GM12878 (cell line): ENCODE data around the gene PPHLN1. TPM values are rescaled to one million over a fixed set of nuclear protein-coding genes. Genes with fewer than 3 reads are reported as not detected.

Experiments
- ATF3 ChIP-seq: IDR thresholded peaks from 2 replicates; pipeline ENCODE4 v1.6.1; 2011; ENCODE audit warnings: low read depth, mild to moderate bottlenecking, low read length, moderate library complexity, borderline replicate concordance; ENCODE audit errors: extremely low read depth
- ATF7 ChIP-seq: fragments of 450-650 bp; IDR thresholded peaks from 2 replicates; pipeline ENCODE4 v1.6.1; 2016; ENCODE audit warnings: low read depth, mild to moderate bottlenecking
- CBX5 ChIP-seq: sonication (generic); IDR thresholded peaks from 2 replicates; pipeline ENCODE4 v1.6.1; 2016; ENCODE audit warnings: low read depth, moderate library complexity, mild to moderate bottlenecking, inconsistent platforms
- CREB1 ChIP-seq: IDR thresholded peaks from 2 replicates; pipeline ENCODE4 v1.6.1; 2012; ENCODE audit warnings: low read depth, mild to moderate bottlenecking, inconsistent platforms
- CREM ChIP-seq: IDR thresholded peaks from 2 replicates; pipeline ENCODE4 v1.6.1; 2014; ENCODE audit warnings: antibody characterized with exemption, low read depth
- DPF2 ChIP-seq: fragments of 450-650 bp; IDR thresholded peaks from 2 replicates; pipeline ENCODE4 v1.6.1; 2017; ENCODE audit warnings: mild to moderate bottlenecking
- GABPA ChIP-seq: IDR thresholded peaks from 2 replicates; pipeline ENCODE4 v1.6.1; 2014; ENCODE audit warnings: antibody characterized with exemption, low read depth, mild to moderate bottlenecking, inconsistent platforms
- HDGF ChIP-seq: fragments of 450-650 bp; IDR thresholded peaks from 2 replicates; pipeline ENCODE4 v1.6.1; 2016; ENCODE audit warnings: antibody characterized with exemption
- LARP7 ChIP-seq: fragments of 450-650 bp; IDR thresholded peaks from 2 replicates; pipeline ENCODE4 v1.6.1; 2017; ENCODE audit warnings: mild to moderate bottlenecking
- MXI1 ChIP-seq: fragments of 150-350 bp; IDR thresholded peaks from 2 replicates; pipeline ENCODE4 v1.6.1; 2011; ENCODE audit warnings: low read depth, mild to moderate bottlenecking, inconsistent platforms, low read length, improper control_type of control experiment
- MYB ChIP-seq: fragments of 150-350 bp; IDR thresholded peaks from 2 replicates; pipeline ENCODE4 v1.6.1; 2014; ENCODE audit warnings: mild to moderate bottlenecking, low read depth, low read length, borderline replicate concordance
- MYC ChIP-seq: IDR thresholded peaks from 2 replicates; pipeline ENCODE4 v1.6.1; 2011; ENCODE audit warnings: mild to moderate bottlenecking, low read length, moderate library complexity, inconsistent platforms; ENCODE audit not compliant: insufficient read depth, insufficient replicate concordance, insufficient read length, severe bottlenecking
- NR2F1 ChIP-seq: fragments of 450-650 bp; conservative IDR thresholded peaks from 2 replicates; pipeline ENCODE4 v1.6.1; 2017; ENCODE audit warnings: mild to moderate bottlenecking
- PAX8 ChIP-seq: fragments of 450-650 bp; IDR thresholded peaks from 2 replicates; pipeline ENCODE4 v1.6.1; 2017; ENCODE audit warnings: mild to moderate bottlenecking, moderate library complexity
- PBX3 ChIP-seq: IDR thresholded peaks from 2 replicates; pipeline ENCODE4 v1.6.1; 2011; ENCODE audit warnings: mild to moderate bottlenecking, low read depth, low read length, moderate library complexity; ENCODE audit not compliant: insufficient replicate concordance
- POLR2AphosphoS5 ChIP-seq: IDR thresholded peaks from 2 replicates; pipeline ENCODE4 v1.6.1; 2011; ENCODE audit warnings: mild to moderate bottlenecking, low read length, inconsistent platforms
- POU2F2 ChIP-seq: IDR thresholded peaks from 3 replicates; pipeline ENCODE4 v1.6.1; 2011; ENCODE audit warnings: low read depth, mild to moderate bottlenecking, low read length, borderline replicate concordance
- RCOR1 ChIP-seq: conservative IDR thresholded peaks from 2 replicates; pipeline ENCODE4 v1.6.1; 2012; ENCODE audit warnings: low read depth, low read length, improper control_type of control experiment
- SIX5 ChIP-seq: IDR thresholded peaks from 2 replicates; pipeline ENCODE4 v1.6.1; 2011; ENCODE audit warnings: mild to moderate bottlenecking, low read depth, low read length, moderate library complexity; ENCODE audit not compliant: severe bottlenecking
- SMC3 ChIP-seq: IDR thresholded peaks from 2 replicates; pipeline ENCODE4 v1.6.1; 2011; ENCODE audit warnings: low read length, improper control_type of control experiment, borderline replicate concordance
- SP1 ChIP-seq: IDR thresholded peaks from one replicate; pipeline ENCODE4 v1.6.1; 2011; ENCODE audit warnings: low read depth, low read length
- TAF1 ChIP-seq: IDR thresholded peaks from 2 replicates; pipeline ENCODE4 v1.6.1; 2011; ENCODE audit warnings: mild to moderate bottlenecking, low read depth, low read length, borderline replicate concordance
- WRNIP1 ChIP-seq: IDR thresholded peaks from 2 replicates; pipeline ENCODE4 v1.6.1; 2011; ENCODE audit warnings: low read depth, low read length, improper control_type of control experiment, borderline replicate concordance
- YY1 ChIP-seq: IDR thresholded peaks from 2 replicates; pipeline ENCODE4 v1.6.1; 2011; ENCODE audit warnings: low read depth, mild to moderate bottlenecking, low read length
- ZBTB40 ChIP-seq: fragments of 450-650 bp; IDR thresholded peaks from 2 replicates; pipeline ENCODE4 v1.6.1; 2016; ENCODE audit warnings: mild to moderate bottlenecking, moderate library complexity, borderline replicate concordance
- ZNF622 ChIP-seq: fragments of 450-650 bp; IDR thresholded peaks from 2 replicates; pipeline ENCODE4 v1.6.1; 2017; ENCODE audit warnings: mild to moderate bottlenecking, inconsistent platforms
- polyA plus RNA-seq, 11 experiments: library from polyadenylated mRNA; depleted of rRNA in 4 of 11; unstranded in 6 of 11; stranded (reverse) in 5 of 11; fragments of >200 nt; fragmentation: Nextera tagmentation in 4 of 11; fragmentation: Illumina TruSeq in 1 of 11; extraction: Ambion mirVana in 4 of 11; extraction: Trizol in 1 of 11; gene quantifications; 1 replicate in 1 of 11; 2 replicates in 10 of 11; pipeline versions ENCODE4 v1.2.1 to v1.2.3, GENCODE V29; 2011 to 2016; ENCODE audit warnings: inconsistent platforms in 2 of 11, missing spikeins in 2 of 11, low read depth in 1 of 11
- total RNA-seq, 4 experiments: library from RNA; depleted of rRNA in 3 of 4; stranded (reverse); fragments of >200 nt in 3 of 4; fragmentation: Illumina TruSeq in 1 of 4; extraction: Trizol in 1 of 4; gene quantifications; 2 replicates each; pipeline versions ENCODE4 v1.2.1 to v1.2.3, GENCODE V29; 2013 to 2021

Gene PPHLN1
- total and polyA plus RNA-seq, 10 of the 15 experiments (the other 5 are each of a cell fraction or from before 2014, with no cell fraction given), result 73.6 to 117 (median 92.1) TPM

GRCh38 chr12:42325653-42326474 lies at the start of gene PPHLN1, which contains the start of gene ZCRB1 (continued):
- no peak for TF ChIP-seq PBX3
- peak; percentile 20; the same call in 1 of the 3 replicates for TF ChIP-seq POU2F2
- TF ChIP-seq ZNF622, result no peak
- TF ChIP-seq MYB, result no peak
- peak; percentile 87 for TF ChIP-seq POLR2AphosphoS5
- no peak for TF ChIP-seq WRNIP1
- no peak for TF ChIP-seq MYC
- peak; percentile 63; the same call in 1 of the 2 replicates for TF ChIP-seq YY1
- peak; percentile 59; the same call in 1 of the 2 replicates for TF ChIP-seq ATF3
- no peak for TF ChIP-seq PAX8
- peak; percentile 87 for TF ChIP-seq GABPA
- peak; percentile 98 for TF ChIP-seq CREB1
- TF ChIP-seq MXI1, result peak; percentile 69
- 0 out of 2 replicates have a peak, but pooled peaks have one; percentile 33 for TF ChIP-seq HDGF
- TF ChIP-seq DPF2, result 0 out of 2 replicates have a peak, but pooled peaks have one; percentile 22
- TF ChIP-seq SIX5, result peak; percentile 30
- TF ChIP-seq ZBTB40, result peak; percentile 85
- TF ChIP-seq LARP7, result peak; percentile 59; the same call in 1 of the 2 replicates
- TF ChIP-seq ATF7, result peak; percentile 59; the same call in 1 of the 2 replicates
- no peak for TF ChIP-seq NR2F1
- peak; percentile 67; the same call in 1 of the 2 replicates for TF ChIP-seq TAF1
- TF ChIP-seq SP1, result no peak
- TF ChIP-seq CBX5, result 0 out of 2 replicates have a peak, but pooled peaks have one; percentile 33
- TF ChIP-seq CREM, result peak; percentile 97
- TF ChIP-seq SMC3, result no peak
- TF ChIP-seq RCOR1, result no peak
